Epithelial cell of prostate (primary cell): ENCODE results near the gene NR1D1.

Experiments used
- DNase-seq: peaks from one replicate; pipeline ENCODE4 v3.0.0-alpha.2; 2011; ENCODE audit warnings: low read depth, low spot score
- H3K27ac ChIP-seq: fragments of 450-650 bp; 2 replicates; pipeline ENCODE4 v1.5.1; 2017; ENCODE audit warnings: mild to moderate bottlenecking

The NR1D1 gene

GRCh38 chr17:40067710-40068109, 32.7 kb downstream of the NR1D1 start:
- H3K27ac ChIP-seq = no peak overlapping the region
- no peak for DNase-seq

- H3K27ac ChIP-seq = no peak overlapping the region
- no peak for DNase-seq
These were observed 34.4 kb downstream of the NR1D1 start for GRCh38 chr17:40065769-40066510.

GRCh38 chr17:40064971-40065768, 35.2 kb downstream of the NR1D1 start:
- DNase-seq = no peak
- no peak overlapping the region for H3K27ac ChIP-seq

GRCh38 chr17:40063901-40064531, 36.4 kb downstream of the NR1D1 start:
- no peak overlapping the region for H3K27ac ChIP-seq
- no peak for DNase-seq

GRCh38 chr17:40063187-40063771, 37.1 kb downstream of the NR1D1 start:
- DNase-seq = no peak
- no peak overlapping the region for H3K27ac ChIP-seq

GRCh38 chr17:40062329-40063186, 37.8 kb downstream of the NR1D1 start, which contains the start of gene THRA:
TSS of gene THRA (plus strand) at chr17:40062965. CDS start at chr17:40074489, 11,524 bp downstream.
- H3K27ac ChIP-seq = no peak within 1 kb of the TSS
- no peak for DNase-seq

GRCh38 chr17:40061609-40062038, 38.8 kb downstream of the NR1D1 start:
- H3K27ac ChIP-seq = no peak overlapping the region
- no peak for DNase-seq

- no peak overlapping the region for H3K27ac ChIP-seq
- no peak for DNase-seq
These were observed 39.3 kb downstream of the NR1D1 start for GRCh38 chr17:40060887-40061608.

GRCh38 chr17:40059729-40060475, 40.5 kb downstream of the NR1D1 start:
- no peak for DNase-seq
- H3K27ac ChIP-seq = no peak overlapping the region

- no peak for DNase-seq
- H3K27ac ChIP-seq = no peak overlapping the region
These were observed 41.5 kb downstream of the NR1D1 start for GRCh38 chr17:40058865-40059264.

GRCh38 chr17:40058186-40058784, 42.1 kb downstream of the NR1D1 start:
- no peak overlapping the region for H3K27ac ChIP-seq
- DNase-seq = no peak

- H3K27ac ChIP-seq = no peak overlapping the region
- no peak for DNase-seq
These were observed 43.9 kb downstream of the NR1D1 start for GRCh38 chr17:40056379-40057015.
